ENCODE measurements around the gene NQO1. TPM values are rescaled to one million over a fixed set of nuclear protein-coding genes. Genes with fewer than 3 reads are reported as not detected.

NQO1 gene
- total RNA-seq, 1 donor from 2014 or later: 375 TPM

Other genes starting within 250 kb of the NQO1 start
- gene NFAT5, start 160.6 kb downstream of the NQO1 start, total RNA-seq: 23.6 and 35.2 TPM in 2 replicates
- 17.5 and 20.1 TPM in 2 replicates for gene NOB1, start 28.4 kb upstream of the NQO1 start, total RNA-seq
- 13.1 and 19.2 TPM in 2 replicates for gene WWP2, start 35.8 kb upstream of the NQO1 start, total RNA-seq
- gene CLEC18A, start 224.8 kb upstream of the NQO1 start, total RNA-seq: 0.48 and 1.4 TPM in 2 replicates